Activated T-cell treated with anti-CD3 and anti-CD28 coated beads, Interleukin-2, amount 50 U/mL, for 48 hours (primary cell): ENCODE measurements around the gene CD9.
"Not testable (repeated sequence)": the region's sequence is repeated elsewhere in the genome, so short reads cannot be mapped to it uniquely, and the experiment has no call there.

Experiments
- DNase-seq, 2 experiments: peaks; one replicate each; pipeline ENCODE4 v3.0.0-alpha.2; 2020

CD9 gene

GRCh38 chr12:6200256-6201212 lies at the start of gene CD9:
Gene CD9, plus strand, starts transcription at chr12:6200400. Its CDS starts 100 bp downstream, at chr12:6200500.
- peak; percentile 38 to 56 for DNase-seq

GRCh38 chr12:6154730-6155459 lies 45.3 kb upstream of the CD9 start:
- DNase-seq = no peak

- DNase-seq = no peak
These were observed 42.7 kb upstream of the CD9 start for GRCh38 chr12:6157482-6157881.

- no peak for DNase-seq
These were observed 41.9 kb upstream of the CD9 start for GRCh38 chr12:6158255-6158654.

GRCh38 chr12:6158749-6159148 lies 41.5 kb upstream of the CD9 start:
- no peak for DNase-seq

- DNase-seq = not testable (repeated sequence)
These were observed 40.8 kb upstream of the CD9 start for GRCh38 chr12:6159166-6160011.

GRCh38 chr12:6160049-6160649 lies 40.1 kb upstream of the CD9 start:
- not testable (repeated sequence) for DNase-seq

GRCh38 chr12:6161124-6161882 lies 38.9 kb upstream of the CD9 start:
- no peak for DNase-seq

- no peak for DNase-seq
These were observed 36.7 kb upstream of the CD9 start for GRCh38 chr12:6163416-6164060.

GRCh38 chr12:6165395-6165794 lies 34.8 kb upstream of the CD9 start:
- no peak for DNase-seq

GRCh38 chr12:6166808-6167207 lies 33.4 kb upstream of the CD9 start:
- DNase-seq = no peak

GRCh38 chr12:6167327-6168280 lies 32.6 kb upstream of the CD9 start:
- DNase-seq = peak; percentile 76 to 83

- no peak for DNase-seq
These were observed 28.7 kb upstream of the CD9 start for GRCh38 chr12:6171409-6172015.

GRCh38 chr12:6172086-6172485 lies 28.1 kb upstream of the CD9 start:
- no peak for DNase-seq

GRCh38 chr12:6172862-6173261 lies 27.3 kb upstream of the CD9 start:
- DNase-seq = no peak

- no peak for DNase-seq
These were observed 22.4 kb upstream of the CD9 start for GRCh38 chr12:6177642-6178358.

GRCh38 chr12:6178981-6179761 lies 21.0 kb upstream of the CD9 start:
- DNase-seq = no peak
